ENCODE data around the gene ANKRD17.
A peak's percentile ranks its signal among the peaks of the same experiment; 100 is the strongest.

Gene ANKRD17

GRCh38 chr4:73068491-73069337 is 189.9 kb downstream of the ANKRD17 start:
- in situ Hi-C loops (cut with MboI; ENCODE audit: low sequenced_read_pairs): no loop called here
- H3K9me3 ChIP-seq: no peaks in the 10 kb centered on the region
- no peaks in the 10 kb centered on the region for H3K27me3 ChIP-seq (ENCODE audit: low read depth)
- H3K4me1 ChIP-seq: peaks cover 5% of the 10 kb centered on the region; the same call in 1 of the 2 replicates
- H3K36me3 ChIP-seq (replicated peaks): peaks cover 22% of the 10 kb centered on the region
- DNase-seq (ENCODE audit: low spot score in 2 of 2): peak; percentile 9 to 39
- peak overlapping the region; percentile 68 for H3K4me3 ChIP-seq

DNA sequence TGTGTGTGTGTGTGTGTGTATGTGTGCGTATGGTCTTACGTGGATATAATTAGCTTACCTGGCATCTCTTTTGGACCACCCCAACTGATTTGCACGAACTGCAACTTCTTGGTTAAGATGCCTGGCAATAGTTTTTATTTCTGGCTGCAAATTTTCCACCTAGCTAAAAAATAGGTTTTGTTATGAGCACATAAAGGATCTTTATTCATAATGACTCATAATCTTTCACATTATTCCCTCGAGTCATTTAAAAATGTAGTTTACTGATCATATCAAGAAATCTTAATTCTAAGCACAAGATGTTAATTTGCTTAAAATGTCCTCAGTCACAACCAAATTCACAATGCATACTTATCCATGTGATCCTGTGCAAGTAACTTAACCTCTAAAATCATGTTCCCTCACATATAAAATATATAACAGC is 190.6 kb downstream of the ANKRD17 start:
- Histone ChIP-seq H3K36me3 (replicated peaks) (peaks cover 16% of the 10 kb centered on the region), H3K4me1 (peaks cover 5% of the 10 kb centered on the region; the same call in 1 of the 2 replicates), H3K4me3 (peak overlapping the region; percentile 68), H3K27me3 (ENCODE audit: low read depth) (no peaks in the 10 kb centered on the region), H3K9me3 (no peaks in the 10 kb centered on the region)
- peak in 1 of 2 experiments; percentile 6 for DNase-seq (ENCODE audit: low spot score in 2 of 2)
- in situ Hi-C loops (cut with MboI; ENCODE audit: low sequenced_read_pairs): no loop called here

DNA sequence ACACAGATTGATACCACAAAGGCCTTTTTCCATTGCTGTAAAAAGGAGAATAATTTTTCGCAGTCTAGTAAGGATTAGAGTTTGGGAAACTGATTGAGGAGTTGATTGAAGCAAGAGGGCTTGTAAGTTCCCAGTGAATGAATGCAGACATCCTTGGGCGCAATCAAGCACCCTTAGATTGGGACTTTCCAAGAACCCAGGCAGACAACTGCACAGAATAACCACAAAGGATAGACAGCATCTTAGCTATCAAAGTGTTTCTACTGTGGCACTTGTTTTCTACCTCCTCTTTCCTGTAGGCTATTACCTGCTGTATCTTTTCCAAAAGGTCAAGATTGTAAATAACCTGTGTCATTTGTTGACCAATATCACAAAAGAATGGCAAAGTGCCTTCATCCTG is 191.7 kb downstream of the ANKRD17 start:
- in situ Hi-C loops (cut with MboI; ENCODE audit: low sequenced_read_pairs): no loop called here
- no peaks in the 10 kb centered on the region for H3K9me3 ChIP-seq
- no peak for DNase-seq (ENCODE audit: low spot score in 2 of 2)
- peaks cover 16% of the 10 kb centered on the region for H3K36me3 ChIP-seq (replicated peaks)
- H3K27me3 ChIP-seq (ENCODE audit: low read depth): no peaks in the 10 kb centered on the region
- H3K4me1 ChIP-seq: peaks cover 5% of the 10 kb centered on the region; the same call in 1 of the 2 replicates
- no peak overlapping the region for H3K4me3 ChIP-seq

- DNase-seq (ENCODE audit: low spot score in 2 of 2): no peak
- Histone ChIP-seq H3K27me3 (ENCODE audit: low read depth) (no peaks in the 10 kb centered on the region), H3K4me1 (peaks cover 5% of the 10 kb centered on the region; the same call in 1 of the 2 replicates), H3K9me3 (no peaks in the 10 kb centered on the region), H3K4me3 (no peak overlapping the region), H3K36me3 (replicated peaks) (peaks cover 16% of the 10 kb centered on the region)
- in situ Hi-C loops (cut with MboI; ENCODE audit: low sequenced_read_pairs): no loop called here
Measured at GRCh38 chr4:73066445-73066844, 192.2 kb downstream of the ANKRD17 start.

- in situ Hi-C loops (cut with MboI; ENCODE audit: low sequenced_read_pairs): no loop called here
- peaks cover 26% of the 10 kb centered on the region for H3K36me3 ChIP-seq (replicated peaks)
Measured at GRCh38 chr4:73064536-73064935, 194.1 kb downstream of the ANKRD17 start.

GRCh38 chr4:73055241-73055897 is 203.2 kb downstream of the ANKRD17 start:
- in situ Hi-C loops (cut with MboI; ENCODE audit: low sequenced_read_pairs): no loop called here
- H3K4me3 ChIP-seq: no peak overlapping the region
- H3K9me3 ChIP-seq: no peaks in the 10 kb centered on the region
- peaks cover 40% of the 10 kb centered on the region for H3K36me3 ChIP-seq (replicated peaks)
- no peaks in the 10 kb centered on the region for H3K27me3 ChIP-seq (ENCODE audit: low read depth)
- no peaks in the 10 kb centered on the region for H3K4me1 ChIP-seq
- DNase-seq (ENCODE audit: low spot score in 2 of 2): no peak

More at GRCh38 chr4:73064536-73064935, 194.1 kb downstream of the ANKRD17 start:
- no peaks in the 10 kb centered on the region for H3K4me1 ChIP-seq
- DNase-seq (ENCODE audit: low spot score in 2 of 2): no peak
- no peak overlapping the region for H3K4me3 ChIP-seq
- H3K9me3 ChIP-seq: no peaks in the 10 kb centered on the region
- H3K27me3 ChIP-seq (ENCODE audit: low read depth): no peaks in the 10 kb centered on the region

- Histone ChIP-seq H3K4me3 (no peak overlapping the region), H3K9me3 (no peaks in the 10 kb centered on the region), H3K27me3 (ENCODE audit: low read depth) (no peaks in the 10 kb centered on the region), H3K36me3 (replicated peaks) (peaks cover 30% of the 10 kb centered on the region), H3K4me1 (no peaks in the 10 kb centered on the region)
- no peak for DNase-seq (ENCODE audit: low spot score in 2 of 2)
- in situ Hi-C loops (cut with MboI; ENCODE audit: low sequenced_read_pairs): no loop called here
Measured at GRCh38 chr4:73053974-73054480, 204.6 kb downstream of the ANKRD17 start.

DNA sequence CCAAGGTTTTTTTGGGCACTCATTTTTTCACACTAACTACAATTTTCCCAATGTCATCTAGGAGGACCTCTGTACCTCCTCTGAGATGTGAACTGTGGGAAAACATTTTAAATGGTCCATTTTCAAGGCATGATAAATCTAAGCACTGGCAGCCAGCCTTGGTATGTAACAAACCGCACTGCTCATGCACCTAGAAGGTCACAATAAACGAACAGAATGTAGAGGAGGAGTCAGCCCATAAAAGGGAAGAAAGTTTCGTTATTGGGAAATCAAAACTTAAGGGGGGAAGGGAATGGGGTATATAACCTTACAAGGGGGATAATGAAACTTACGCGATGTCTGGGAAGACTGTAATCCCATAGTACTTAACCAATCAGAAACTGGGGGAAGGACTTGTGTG is 205.5 kb downstream of the ANKRD17 start:
- Histone ChIP-seq H3K27me3 (ENCODE audit: low read depth) (no peaks in the 10 kb centered on the region), H3K9me3 (no peaks in the 10 kb centered on the region), H3K4me1 (no peaks in the 10 kb centered on the region), H3K4me3 (no peak overlapping the region), H3K36me3 (replicated peaks) (peaks cover 24% of the 10 kb centered on the region)
- DNase-seq (ENCODE audit: low spot score in 2 of 2): no peak
- in situ Hi-C loops (cut with MboI; ENCODE audit: low sequenced_read_pairs): no loop called here

GRCh38 chr4:73051625-73052024 is 207.0 kb downstream of the ANKRD17 start:
- in situ Hi-C loops (cut with MboI; ENCODE audit: low sequenced_read_pairs): no loop called here
- H3K9me3 ChIP-seq: no peaks in the 10 kb centered on the region
- H3K36me3 ChIP-seq (replicated peaks): peaks cover 11% of the 10 kb centered on the region
- no peak for DNase-seq (ENCODE audit: low spot score in 2 of 2)
- H3K27me3 ChIP-seq (ENCODE audit: low read depth): no peaks in the 10 kb centered on the region
- H3K4me3 ChIP-seq: no peak overlapping the region
- no peaks in the 10 kb centered on the region for H3K4me1 ChIP-seq

- no peaks in the 10 kb centered on the region for H3K36me3 ChIP-seq (replicated peaks)
- no peak for DNase-seq (ENCODE audit: low spot score in 2 of 2)
Measured at GRCh38 chr4:73045879-73046278, 212.7 kb downstream of the ANKRD17 start.

GRCh38 chr4:73037057-73037456 is 221.5 kb downstream of the ANKRD17 start:
- DNase-seq (ENCODE audit: low spot score in 2 of 2): no peak

More at GRCh38 chr4:73045879-73046278, 212.7 kb downstream of the ANKRD17 start:
- H3K9me3 ChIP-seq: no peaks in the 10 kb centered on the region
- no peaks in the 10 kb centered on the region for H3K4me1 ChIP-seq
- in situ Hi-C loops (cut with MboI; ENCODE audit: low sequenced_read_pairs): no loop called here
- no peak overlapping the region for H3K4me3 ChIP-seq
- no peaks in the 10 kb centered on the region for H3K27me3 ChIP-seq (ENCODE audit: low read depth)

GRCh38 chr4:73036123-73036522 is 222.5 kb downstream of the ANKRD17 start:
- H3K27me3 ChIP-seq (ENCODE audit: low read depth): no peaks in the 10 kb centered on the region
- DNase-seq (ENCODE audit: low spot score in 2 of 2): no peak
- in situ Hi-C loops (cut with MboI; ENCODE audit: low sequenced_read_pairs): no loop called here
- H3K4me3 ChIP-seq: no peak overlapping the region
- H3K36me3 ChIP-seq (replicated peaks): no peaks in the 10 kb centered on the region
- no peaks in the 10 kb centered on the region for H3K4me1 ChIP-seq
- no peaks in the 10 kb centered on the region; the same call in 1 of the 2 replicates for H3K9me3 ChIP-seq

More at GRCh38 chr4:73037057-73037456, 221.5 kb downstream of the ANKRD17 start:
- Histone ChIP-seq H3K4me1 (no peaks in the 10 kb centered on the region), H3K9me3 (no peaks in the 10 kb centered on the region; the same call in 1 of the 2 replicates), H3K36me3 (replicated peaks) (no peaks in the 10 kb centered on the region), H3K27me3 (ENCODE audit: low read depth) (no peaks in the 10 kb centered on the region), H3K4me3 (no peak overlapping the region)
- in situ Hi-C loops (cut with MboI; ENCODE audit: low sequenced_read_pairs): no loop called here

- Histone ChIP-seq H3K4me1 (no peaks in the 10 kb centered on the region), H3K4me3 (no peak overlapping the region), H3K36me3 (replicated peaks) (no peaks in the 10 kb centered on the region), H3K9me3 (no peaks in the 10 kb centered on the region; the same call in 1 of the 2 replicates), H3K27me3 (ENCODE audit: low read depth) (no peaks in the 10 kb centered on the region)
- in situ Hi-C loops (cut with MboI; ENCODE audit: low sequenced_read_pairs): no loop called here
- DNase-seq (ENCODE audit: low spot score in 2 of 2): no peak
Measured at GRCh38 chr4:73034896-73035295, 223.7 kb downstream of the ANKRD17 start.

- Histone ChIP-seq H3K9me3 (no peaks in the 10 kb centered on the region), H3K27me3 (ENCODE audit: low read depth) (no peaks in the 10 kb centered on the region), H3K4me1 (no peaks in the 10 kb centered on the region), H3K4me3 (no peak overlapping the region), H3K36me3 (replicated peaks) (no peaks in the 10 kb centered on the region)
- in situ Hi-C loops (cut with MboI; ENCODE audit: low sequenced_read_pairs): no loop called here
- DNase-seq (ENCODE audit: low spot score in 2 of 2): no peak
Measured at GRCh38 chr4:73028621-73029020, 230.0 kb downstream of the ANKRD17 start.
